HG03045 (cell line): ENCODE results near the gene COBL.

Experiments
- ATAC-seq: cut with Tn5 transposase; IDR thresholded peaks from one replicate; pipeline ENCODE4 v1.9.1; 2021; ENCODE audit warnings: mild to moderate bottlenecking, moderate library complexity; ENCODE audit not compliant: unreplicated experiment

COBL gene

DNA sequence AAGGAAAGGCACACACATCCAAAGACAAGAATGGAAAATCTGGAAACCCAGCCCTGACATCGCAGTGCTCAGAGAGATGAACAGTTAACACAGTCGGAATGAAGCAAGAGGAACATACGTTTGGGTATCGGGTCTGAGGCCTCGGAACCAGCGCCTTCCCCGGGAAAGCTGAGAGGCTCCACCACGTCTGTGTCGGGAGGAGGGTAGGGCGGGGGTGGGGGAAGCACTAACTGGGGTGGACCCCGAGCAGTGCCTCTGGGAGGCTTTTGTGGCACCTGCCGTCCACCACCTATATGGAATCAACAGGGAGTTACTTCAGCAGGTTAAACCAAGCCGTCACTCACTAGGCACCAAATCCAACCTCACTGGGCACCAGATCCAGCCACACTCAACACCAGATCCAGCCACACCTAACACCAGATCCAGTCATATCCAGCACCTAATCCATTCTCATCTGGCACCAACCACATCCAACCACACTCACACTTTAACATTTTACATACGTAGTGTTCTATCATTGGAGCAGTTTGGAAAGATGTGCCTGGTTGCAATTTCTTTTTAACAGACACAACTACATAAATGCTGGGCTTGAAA is 233.6 kb downstream of the COBL start:
- ATAC-seq = no peak

DNA sequence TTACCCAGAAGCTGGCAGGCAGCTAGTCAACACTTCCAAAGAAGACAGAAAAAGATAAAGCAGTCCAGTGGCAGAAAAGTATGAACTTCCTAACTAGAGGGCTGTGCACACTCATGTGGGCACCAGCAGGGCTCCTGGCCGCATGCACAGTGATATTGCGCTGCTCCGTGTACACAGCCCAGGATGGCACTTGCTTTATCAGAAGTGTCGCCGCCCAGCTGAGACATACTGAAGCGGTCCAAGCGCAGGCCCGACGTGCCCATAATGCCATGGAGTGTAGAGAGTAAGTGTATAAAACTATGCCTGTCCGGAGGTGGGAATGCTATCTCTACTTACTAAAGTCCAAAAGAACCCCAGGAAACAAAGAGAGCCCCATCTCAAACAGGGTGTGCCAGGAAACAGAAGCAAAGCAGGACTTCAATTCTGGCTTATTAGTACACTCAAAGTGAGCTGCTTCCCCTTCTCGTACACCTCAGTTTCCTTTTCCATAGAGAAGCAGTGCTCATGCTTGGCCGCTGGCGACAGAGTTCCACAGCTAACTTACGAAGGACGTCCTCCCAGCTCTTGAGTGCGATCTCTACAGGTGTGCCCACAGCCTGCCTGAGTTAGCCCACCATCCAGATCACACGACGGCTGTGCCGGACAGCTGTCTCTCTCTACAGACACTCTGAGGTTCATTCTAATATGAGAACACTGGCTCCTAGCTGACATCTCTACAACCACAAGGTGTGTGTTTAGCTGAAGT is 234.3 kb downstream of the COBL start:
- ATAC-seq = no peak

DNA sequence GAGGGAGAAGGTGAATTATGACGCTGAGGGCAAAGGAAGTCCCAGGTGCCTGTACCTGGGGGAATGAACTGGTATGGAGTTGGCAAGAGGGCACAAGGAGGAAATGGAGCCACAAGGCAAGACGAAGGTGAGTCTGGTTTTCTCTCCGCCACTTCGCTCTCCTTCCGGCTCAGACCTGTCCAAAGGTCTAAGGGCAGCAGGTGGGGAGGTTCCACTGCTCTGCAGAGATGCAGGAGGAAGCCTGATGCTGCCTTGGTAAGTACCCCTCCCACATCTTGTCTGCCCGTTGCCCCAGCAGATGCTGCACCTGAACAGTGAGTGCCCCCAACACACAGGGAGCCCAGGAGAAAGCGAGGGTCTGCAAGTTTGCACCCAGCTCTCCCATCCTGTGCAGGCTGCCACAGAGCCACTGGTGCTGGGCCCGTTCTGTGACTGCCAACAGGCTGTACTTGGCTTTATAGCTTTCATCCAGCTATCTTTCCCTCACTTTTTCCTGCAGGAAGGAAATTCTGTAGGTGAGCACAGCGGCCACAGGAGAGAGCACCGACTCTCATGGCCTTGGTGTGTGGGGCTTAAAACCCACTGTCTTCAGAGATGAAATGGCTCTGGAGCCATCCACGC is 235.2 kb downstream of the COBL start:
- ATAC-seq = no peak

DNA sequence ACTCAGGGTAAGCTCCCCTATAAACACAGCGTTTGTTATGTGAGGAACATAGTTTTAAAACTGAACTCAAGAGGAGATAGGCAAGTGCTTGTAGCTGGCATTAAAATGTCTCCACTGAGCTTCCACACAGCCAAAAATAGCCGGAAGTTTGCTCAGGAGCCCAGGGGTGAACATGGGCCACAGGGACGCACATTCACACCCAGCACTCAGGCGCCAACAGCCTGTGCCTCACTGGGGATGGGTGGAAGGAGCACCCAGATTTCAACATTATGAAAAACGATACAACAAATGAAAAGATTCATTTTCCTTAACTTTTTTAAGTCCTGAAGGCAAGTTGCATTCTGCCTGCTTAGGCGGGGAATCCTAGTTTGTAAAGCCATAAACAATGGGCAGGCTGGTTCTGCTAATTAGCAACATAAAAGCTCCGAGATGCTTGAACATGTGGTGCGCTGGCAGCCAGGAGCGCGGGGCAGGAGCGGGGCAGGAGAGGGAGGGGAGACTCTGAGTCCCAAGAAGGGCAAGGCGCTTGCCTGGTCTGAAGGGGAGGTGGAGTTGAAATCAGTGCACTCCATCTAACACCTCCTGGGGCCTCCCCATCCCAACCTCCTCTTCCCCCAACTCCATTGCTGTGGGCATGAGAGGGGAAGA is 235.9 kb downstream of the COBL start:
- ATAC-seq = no peak

DNA sequence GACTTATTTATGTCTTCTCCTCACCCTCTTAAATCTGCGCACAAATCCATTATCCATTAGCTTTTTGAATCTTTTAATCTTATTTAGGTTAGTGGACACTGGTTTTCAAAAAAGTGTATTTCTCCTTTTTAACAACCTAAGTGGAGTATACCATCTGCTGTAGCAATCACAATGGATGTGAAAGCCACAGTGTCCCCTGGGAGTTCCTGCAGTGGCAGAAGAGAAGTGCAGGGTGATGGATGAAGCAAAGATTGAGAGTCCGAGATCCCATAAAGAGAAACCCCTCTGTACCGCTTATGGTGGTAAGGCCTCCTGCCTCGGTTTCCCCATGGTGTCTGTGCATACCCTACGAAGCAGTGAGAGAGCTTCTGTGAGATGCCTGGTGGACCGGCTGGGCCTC is 236.4 kb downstream of the COBL start:
- ATAC-seq = no peak

DNA sequence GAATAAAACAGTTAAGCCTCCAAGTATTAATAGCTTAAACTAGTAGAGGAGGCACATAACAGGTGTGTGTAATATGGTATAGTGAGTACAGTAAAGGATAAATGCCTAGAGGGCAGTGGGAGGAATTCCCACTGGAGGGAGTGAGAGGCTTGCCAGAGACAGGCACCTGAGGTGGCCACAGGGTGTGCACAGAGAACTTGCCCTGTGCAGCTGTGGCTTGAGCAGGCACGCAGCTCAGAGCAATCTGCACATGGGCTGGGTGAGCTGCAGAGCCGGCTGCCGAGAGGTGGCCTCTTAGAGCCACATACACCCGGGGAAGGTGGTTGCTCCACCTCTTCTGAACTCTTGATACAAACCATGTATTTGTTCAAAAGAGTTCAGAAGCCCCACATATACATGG is 237.1 kb downstream of the COBL start:
- ATAC-seq = no peak

DNA sequence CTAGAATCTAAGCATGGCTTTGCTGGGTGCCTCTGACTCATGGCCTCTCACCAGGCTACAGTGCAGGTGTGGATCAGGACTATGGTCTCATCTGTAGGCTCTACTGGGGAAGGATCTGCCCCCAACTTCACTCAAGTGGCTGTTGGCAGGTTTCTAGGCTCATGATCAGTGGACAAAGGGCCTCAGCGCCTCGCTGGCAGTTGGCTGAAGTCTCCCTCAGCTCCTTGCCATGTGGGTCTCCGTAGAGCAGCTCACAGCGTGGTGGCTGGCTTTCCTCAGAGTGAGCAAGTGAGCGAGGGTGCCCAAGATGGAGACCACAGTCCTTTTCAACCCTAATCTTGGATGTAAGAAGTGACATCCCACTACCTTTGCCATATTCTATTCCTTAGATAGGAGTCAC is 238.0 kb downstream of the COBL start:
- no peak for ATAC-seq

DNA sequence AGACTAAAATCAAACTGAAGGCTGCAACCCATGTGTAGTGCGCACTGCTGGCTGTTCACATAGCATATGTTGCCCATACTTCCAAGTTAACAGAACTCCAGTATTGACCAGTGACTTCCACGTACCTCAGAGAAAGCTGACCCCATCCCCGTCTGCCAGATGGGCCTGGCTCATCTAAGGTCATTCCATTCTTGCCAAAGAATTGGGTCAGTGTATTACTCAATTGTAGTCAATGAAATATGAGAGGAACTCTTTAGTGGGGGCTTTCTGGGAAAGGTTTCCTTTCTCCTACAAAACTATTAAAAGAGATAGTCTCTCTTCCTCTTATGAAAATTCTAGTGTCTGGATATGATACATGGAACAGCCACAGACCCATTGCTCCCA is 238.6 kb downstream of the COBL start:
- ATAC-seq = no peak

DNA sequence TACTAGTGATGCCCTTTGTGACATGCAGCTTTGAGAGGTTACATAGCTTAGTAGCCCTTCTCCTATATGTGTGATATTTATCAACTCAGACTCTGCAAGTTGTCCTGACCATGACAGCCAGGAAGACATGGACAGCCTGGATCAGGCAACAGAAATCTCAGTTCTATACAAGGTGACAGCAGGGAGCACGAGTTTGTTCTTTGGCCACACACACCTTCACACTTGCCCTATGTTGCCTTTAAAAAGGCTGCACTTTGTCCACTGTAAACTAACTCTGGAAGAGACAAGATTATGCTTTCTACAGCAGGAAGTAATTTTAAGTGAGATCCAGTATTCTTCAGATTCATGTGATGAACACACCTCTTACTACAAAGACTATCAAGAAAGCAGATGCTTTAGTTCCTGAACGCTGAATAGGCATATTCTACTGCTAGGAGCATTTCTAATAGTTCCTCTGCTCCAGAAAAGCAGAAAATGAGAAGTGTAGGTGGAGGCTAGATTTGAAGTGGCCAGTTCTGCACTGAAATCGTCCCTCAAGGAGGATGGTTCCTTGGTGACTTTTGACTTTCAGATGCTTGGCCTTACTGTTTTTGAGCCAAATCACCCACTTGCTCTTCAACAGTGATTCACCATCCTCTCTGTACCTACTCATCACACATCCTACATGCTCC is 239.2 kb downstream of the COBL start:
- ATAC-seq = no peak

DNA sequence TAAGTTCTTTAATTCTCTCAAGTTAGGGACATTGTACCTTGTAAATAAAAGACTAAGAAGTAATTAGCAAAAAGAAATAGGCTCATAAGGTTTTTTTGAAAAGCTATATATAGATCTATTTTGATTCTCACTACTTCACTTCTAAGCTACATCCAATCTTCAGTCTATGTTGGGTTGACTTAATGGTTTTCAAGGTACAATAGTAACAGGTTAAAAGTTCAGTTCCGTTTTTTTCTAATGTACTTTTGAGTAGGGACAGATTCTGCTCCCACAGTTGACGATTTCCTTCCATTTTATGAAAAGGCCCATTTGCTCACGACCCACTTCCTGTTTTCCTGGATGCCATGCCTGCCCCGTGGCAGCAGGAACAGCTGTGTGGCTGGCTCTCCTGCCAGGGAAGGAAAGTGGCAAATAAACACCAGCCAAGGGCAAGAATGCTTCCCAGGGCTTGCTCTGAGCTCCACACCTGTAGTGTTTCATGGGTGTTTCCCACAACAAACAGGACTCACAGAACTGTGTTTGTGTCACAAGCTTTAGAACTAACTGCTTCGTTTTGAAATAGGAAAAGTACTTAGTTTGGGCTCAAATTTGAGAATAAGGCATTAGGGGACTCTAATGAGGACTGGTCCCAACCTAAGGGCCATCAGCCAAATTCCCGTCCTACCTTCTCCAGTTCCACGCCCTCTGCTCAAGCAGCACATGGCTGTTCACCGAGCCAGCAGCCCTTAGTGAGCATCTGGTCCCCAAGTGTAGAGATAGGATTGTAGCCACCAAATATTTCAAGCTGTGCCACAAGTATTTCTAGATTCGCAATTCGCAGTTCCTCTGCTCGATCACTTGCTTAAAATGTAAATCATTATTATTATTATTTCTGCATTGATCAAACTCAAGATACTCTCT is 240.7 kb downstream of the COBL start:
- no peak for ATAC-seq

DNA sequence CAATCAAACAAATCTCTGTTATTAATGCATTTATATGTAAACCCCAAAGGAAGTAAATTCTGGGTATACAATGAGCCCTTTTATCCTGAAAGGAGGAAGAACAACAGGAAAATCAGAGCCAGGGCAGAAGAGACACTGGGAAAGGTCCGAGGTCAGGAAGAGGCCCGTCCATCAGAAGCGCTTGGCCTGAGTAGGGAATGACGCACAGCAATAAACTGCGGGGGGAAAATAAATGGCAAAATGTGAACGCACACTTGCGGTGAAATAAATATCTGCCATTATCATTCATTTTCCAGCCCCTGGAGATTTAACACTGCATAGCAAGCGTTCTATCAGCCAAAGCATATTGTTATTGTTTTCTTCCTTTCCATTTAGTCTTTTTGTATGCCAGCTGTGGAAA is 243.4 kb downstream of the COBL start:
- no peak for ATAC-seq

DNA sequence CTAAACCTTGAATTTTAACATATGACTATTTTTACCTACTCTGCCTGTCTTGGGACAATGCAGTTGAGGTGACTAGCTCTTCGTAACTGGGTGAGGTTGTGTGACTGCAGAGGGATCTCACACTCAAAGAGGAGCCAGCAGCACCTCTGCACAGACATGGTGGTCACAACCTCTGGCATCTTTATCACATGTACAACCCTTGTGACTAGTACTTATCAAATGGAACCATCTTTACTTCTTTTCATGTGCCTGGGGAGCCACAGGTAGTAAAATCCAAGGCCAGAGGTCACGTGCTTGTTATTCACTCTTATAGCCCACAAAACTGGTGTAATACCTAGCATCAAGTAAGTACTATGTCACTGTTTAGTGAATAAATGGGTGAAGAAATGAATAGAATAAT is 244.3 kb downstream of the COBL start:
- ATAC-seq = no peak

DNA sequence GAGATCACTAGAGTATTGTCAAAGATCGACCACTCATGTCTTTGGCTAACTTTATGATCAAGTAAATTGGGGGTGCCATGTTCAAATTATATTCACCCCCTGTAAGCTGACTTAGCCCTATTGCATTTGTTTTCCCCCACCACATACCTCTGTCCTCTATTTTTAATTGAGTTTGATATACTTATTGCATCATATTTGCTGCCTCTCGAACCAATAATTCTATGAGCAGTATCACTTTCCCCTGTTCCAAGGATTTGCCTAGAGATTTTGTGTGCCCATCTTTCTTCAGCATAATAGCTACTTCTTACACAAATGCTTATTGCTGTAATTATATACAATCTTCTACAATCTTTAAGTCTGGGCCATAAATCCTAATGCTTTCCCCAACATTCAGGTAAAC is 245.2 kb downstream of the COBL start:
- no peak for ATAC-seq

DNA sequence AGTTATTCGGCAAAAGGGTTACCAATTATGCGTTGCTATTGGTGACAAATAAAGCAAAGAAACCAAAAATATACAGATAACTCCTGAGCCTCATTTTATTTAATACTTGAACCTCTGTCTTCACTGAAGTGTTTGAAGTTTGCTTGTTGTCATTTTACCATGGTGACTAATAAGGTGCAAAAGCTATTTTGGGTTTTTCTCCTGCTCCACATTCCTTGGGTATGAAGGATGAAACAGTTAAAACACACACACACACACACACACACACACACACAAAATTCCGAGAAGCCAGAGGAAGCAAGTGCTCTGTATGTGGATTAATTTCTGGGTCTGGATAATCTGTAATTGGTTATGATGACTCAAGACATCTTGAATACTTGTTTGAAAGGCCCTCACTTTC is 246.5 kb downstream of the COBL start:
- no peak for ATAC-seq

DNA sequence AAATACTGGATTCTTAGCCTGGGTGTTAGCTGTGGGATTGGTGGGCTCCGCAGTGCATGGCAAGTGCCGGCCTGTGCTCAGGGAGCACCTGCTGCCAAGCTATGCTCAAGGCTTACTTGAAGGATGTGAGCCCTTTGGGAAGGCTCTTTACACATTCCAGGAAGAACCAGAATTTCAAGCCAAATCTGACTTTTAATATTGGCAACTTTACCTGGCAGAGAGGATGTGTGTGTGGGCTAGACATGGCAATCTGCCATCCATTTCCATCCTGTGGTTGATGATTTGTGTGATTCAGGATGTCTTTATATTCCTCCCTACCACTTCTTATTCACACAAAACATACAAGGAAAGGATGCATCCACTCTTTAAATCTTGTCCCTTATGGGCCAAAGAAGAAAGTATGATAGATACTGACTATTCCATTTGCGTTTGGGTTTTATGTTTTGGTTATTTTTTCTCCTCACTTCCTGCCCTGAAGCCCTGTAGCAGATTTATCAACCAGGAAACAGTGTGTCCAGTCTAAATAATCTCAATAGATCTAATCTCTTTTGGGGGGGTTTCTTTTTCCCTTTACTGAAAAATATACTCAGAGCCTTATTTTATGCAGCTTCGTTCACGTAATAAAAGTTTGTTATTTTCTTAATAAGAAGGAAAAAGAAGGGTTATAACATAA is 247.1 kb downstream of the COBL start:
- no peak for ATAC-seq

DNA sequence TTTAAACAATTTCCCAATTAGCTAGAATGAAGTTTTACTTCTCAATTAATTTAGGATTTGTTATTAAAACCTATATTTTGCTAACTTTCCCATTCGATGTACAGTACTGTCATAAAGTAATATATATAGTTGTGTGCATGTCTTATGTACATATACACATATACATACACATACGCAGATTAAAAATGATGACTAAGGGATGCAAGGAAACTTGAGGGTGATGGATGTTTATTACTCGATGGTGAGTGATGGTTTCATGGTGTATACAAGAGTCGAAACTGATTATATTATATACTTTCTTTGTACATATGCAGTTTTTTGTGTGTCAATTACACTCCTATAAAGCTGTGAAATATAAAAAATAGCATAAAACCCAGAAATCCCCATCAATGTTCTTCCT is 248.2 kb downstream of the COBL start:
- no peak for ATAC-seq

DNA sequence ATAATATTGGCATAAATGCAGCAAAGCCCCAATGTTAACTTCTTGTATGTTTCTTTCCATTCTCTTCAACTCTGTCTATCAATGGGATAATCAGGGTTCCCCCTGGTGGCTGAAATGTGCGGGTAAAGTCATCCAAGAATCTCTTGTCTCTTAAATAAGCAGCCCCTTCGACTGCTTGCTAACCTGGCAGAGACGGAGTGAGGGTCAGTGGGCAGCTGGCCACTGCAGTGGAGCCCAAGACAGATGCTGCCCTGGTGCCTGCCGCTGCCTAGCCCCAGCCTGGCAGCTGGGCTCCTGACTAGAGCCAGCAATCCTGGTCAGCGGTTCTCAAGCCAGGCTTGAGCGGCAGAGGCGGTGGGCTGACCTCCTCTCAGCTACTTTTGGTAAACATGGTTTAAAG is 248.9 kb downstream of the COBL start:
- ATAC-seq = no peak

DNA sequence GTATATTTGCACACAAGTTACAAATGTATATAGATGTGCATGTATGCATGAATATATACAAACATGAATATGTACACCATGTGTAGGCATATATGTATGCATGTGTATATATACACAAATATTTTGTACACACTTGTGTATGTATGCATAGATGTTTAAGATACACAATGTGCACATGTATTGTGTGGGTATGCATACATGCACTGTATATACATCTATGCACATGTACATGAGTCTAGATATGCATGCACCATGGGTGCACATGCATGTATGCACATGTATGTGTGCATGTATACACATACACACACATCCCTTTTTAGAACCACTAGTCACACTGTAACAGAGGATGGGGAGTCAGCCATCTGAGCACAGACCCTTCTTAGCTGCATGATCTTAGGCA is 249.4 kb downstream of the COBL start:
- no peak for ATAC-seq

DNA sequence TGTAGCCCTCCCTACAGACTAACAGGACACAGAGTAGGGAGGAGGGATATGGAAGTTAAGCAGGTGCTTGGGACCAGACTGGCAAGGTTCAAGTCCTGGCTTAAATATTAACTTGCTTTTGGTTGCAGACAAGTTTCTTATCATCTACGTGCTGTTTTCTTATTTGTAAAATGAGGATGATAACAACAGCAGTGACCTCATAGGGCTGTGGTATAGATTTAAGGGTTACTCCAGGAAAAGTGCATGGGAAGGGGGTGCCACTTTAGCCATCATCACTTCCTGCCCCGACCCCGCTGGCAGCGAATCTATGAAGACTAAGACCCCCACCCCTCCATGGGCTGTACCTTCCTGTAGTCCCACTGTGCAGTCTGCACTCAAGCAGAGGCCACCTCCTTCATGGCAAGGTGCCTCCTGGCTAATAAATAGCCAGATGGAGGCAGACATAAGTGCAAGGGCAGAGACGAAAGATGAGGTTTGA is 250.2 kb downstream of the COBL start:
- no peak for ATAC-seq

DNA sequence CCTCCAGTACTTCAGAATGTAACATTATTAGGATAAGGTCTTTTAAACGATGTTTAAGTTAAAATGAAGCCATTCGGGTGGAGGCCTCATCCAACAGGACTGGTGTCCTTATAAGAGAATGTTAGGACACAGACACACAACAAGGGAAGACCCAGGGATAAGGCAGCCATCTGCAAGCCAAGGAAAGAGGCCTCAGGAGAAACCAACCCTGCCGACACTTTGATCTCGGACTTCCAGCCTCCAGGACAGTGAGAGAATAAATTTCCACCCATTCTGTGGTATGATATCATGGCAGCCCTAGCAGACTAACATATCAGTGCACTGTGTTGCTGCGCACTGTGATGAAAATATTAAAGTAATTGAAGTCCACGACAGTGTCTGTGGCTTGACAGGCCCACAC is 250.8 kb downstream of the COBL start:
- no peak for ATAC-seq
